ENCODE results near the gene SPATS2.

SPATS2 gene

DNA sequence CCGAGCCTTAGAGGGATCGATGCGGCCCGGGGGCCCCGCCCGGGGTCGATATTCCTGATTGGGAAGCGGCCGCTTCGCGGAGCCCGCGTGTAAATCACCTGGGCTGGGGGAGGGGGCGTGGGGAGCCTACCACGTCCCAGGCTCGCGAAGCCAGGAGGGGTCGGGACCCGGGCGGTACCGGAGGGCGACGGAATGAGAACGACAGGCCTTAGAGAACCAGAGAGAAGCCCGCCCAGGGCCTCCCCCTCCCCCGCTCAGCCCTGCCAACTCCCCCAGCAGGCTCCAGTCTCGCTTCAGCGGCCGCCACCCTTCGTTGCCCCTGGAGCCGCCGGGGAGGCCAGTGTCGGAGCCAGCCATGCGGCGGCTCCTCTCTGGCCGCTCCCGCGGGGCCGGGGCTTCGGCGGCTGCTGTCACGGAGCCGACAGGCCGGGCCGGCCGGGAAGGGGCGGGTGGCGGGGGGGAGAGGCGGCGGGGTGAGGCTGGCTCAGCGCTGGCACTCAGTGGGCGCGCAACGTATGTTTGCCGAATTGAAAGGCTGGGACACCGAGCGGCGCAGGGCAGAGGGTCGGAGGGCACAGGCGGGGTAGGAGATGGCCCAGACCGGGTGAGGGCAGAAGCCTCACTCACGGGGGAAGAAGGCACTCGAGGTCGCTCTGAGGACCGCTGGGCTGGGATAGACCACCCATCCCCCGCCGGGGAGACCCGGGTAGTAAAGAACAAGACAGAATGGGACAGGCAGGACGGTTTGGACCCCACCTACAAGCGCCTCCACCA, 22.0 kb upstream of the SPATS2 start:
- TF ChIP-seq POLR2AphosphoS5 (IDR thresholded peaks at IDR 0.05; ENCODE audit: low read depth, low read length) (no peak), FOXP2 (optimal IDR thresholded peaks at IDR 0.05; ENCODE audit: borderline replicate concordance, extremely low read depth, extremely low read length, insufficient read depth) (no peak), SIN3A (IDR thresholded peaks at IDR 0.05; ENCODE audit: borderline replicate concordance, insufficient read depth, low read length) (no peak), TAF1 (IDR thresholded peaks at IDR 0.05; ENCODE audit: borderline replicate concordance, insufficient read depth, low read length) (no peak)
- TF ChIP-seq, protein P1, sequence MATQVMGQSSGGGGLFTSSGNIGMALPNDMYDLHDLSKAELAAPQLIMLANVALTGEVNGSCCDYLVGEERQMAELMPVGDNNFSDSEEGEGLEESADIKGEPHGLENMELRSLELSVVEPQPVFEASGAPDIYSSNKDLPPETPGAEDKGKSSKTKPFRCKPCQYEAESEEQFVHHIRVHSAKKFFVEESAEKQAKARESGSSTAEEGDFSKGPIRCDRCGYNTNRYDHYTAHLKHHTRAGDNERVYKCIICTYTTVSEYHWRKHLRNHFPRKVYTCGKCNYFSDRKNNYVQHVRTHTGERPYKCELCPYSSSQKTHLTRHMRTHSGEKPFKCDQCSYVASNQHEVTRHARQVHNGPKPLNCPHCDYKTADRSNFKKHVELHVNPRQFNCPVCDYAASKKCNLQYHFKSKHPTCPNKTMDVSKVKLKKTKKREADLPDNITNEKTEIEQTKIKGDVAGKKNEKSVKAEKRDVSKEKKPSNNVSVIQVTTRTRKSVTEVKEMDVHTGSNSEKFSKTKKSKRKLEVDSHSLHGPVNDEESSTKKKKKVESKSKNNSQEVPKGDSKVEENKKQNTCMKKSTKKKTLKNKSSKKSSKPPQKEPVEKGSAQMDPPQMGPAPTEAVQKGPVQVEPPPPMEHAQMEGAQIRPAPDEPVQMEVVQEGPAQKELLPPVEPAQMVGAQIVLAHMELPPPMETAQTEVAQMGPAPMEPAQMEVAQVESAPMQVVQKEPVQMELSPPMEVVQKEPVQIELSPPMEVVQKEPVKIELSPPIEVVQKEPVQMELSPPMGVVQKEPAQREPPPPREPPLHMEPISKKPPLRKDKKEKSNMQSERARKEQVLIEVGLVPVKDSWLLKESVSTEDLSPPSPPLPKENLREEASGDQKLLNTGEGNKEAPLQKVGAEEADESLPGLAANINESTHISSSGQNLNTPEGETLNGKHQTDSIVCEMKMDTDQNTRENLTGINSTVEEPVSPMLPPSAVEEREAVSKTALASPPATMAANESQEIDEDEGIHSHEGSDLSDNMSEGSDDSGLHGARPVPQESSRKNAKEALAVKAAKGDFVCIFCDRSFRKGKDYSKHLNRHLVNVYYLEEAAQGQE (IDR thresholded peaks at IDR 0.05; ENCODE audit: insufficient read depth in 1 of 2, low read depth in 2 of 2, low read length in 2 of 2), result no peak

DNA sequence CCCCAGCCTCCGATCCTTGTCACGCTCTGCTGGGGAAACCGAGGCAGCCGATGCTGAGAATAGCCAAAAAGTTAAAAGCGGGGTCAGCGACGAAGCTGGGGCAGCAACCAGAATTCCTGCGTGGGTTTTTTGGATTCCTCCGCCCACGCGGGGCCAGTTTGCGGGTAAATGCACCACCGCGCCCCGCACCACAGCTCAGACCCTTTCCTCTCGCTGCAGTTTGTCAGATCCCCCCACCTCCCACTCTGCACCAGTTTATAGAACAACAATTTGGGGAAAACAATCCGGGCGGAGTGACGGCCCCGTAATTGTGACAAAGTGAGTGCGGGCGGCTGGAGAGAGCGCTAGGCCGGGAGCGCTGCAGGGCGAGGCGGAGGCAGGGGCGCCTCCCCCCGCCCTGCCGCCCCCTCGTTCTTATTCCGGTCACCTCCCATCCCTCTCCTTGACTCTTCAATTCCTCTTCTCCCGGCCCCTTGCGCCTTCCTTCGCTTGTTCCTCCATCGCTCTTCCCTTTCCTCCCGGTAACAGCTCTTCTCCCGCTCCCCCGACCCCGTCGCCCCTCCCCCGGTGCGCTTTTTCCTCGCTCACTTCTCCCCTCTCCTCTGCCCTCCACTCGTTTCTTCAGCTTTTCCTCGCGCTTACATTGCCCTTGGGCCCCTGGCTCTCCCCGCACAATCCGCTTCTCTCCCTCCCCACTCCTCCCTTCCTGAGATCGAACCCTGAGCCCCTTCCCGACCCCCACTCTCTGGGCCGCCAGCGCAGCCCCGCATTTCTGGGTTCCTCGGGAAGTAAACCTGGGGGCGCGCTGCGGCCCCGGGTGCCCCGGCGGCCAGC, 21.2 kb upstream of the SPATS2 start:
- TF ChIP-seq, protein P1 (IDR thresholded peaks at IDR 0.05; ENCODE audit: insufficient read depth in 1 of 2, low read depth in 2 of 2, low read length in 2 of 2), result no peak
- TF ChIP-seq POLR2AphosphoS5 (IDR thresholded peaks at IDR 0.05; ENCODE audit: low read depth, low read length) (no peak), SIN3A (IDR thresholded peaks at IDR 0.05; ENCODE audit: borderline replicate concordance, insufficient read depth, low read length) (no peak), FOXP2 (optimal IDR thresholded peaks at IDR 0.05; ENCODE audit: borderline replicate concordance, extremely low read depth, extremely low read length, insufficient read depth) (no peak), TAF1 (IDR thresholded peaks at IDR 0.05; ENCODE audit: borderline replicate concordance, insufficient read depth, low read length) (no peak)

DNA sequence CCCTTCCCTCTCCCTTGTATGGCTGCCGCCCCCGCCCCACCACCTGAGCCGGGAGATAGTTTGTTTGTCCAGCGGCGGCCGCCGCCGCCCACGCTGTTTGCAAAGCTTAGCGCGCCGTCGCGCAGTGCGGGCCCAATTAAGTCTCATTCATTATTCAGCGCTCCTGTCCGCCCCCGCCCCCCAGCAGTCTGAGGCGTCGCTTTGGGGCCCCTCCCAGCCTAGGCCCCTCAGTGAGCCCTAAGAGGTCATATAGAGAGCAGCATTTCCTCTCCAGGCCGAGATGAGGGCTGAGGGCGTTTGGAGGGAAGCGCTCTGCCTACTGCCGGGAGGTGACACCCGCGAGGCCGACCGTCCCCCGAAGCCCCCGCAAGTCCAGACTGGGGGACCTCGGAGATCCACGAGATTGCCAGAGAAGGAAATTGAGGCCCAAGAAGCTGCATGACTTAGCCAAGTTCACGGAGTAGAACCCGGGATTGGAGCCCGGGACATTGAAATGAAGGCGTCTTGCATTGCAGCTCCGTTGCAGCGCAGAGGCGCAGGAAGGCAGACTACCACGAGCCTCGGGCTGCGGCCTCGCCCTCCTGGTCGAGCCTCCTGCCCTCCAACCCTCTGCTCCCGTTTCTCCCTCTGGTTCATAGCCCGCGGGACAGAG, 20.5 kb upstream of the SPATS2 start, which contains the start of gene DNAJC22:
DNAJC22 (plus strand) TSS at position 230 of the 652 bp plus-strand sequence. CDS start 1,985 bp downstream, outside the sequence.
- TF ChIP-seq TAF1 (IDR thresholded peaks at IDR 0.05; ENCODE audit: borderline replicate concordance, insufficient read depth, low read length), result no peak

DNA sequence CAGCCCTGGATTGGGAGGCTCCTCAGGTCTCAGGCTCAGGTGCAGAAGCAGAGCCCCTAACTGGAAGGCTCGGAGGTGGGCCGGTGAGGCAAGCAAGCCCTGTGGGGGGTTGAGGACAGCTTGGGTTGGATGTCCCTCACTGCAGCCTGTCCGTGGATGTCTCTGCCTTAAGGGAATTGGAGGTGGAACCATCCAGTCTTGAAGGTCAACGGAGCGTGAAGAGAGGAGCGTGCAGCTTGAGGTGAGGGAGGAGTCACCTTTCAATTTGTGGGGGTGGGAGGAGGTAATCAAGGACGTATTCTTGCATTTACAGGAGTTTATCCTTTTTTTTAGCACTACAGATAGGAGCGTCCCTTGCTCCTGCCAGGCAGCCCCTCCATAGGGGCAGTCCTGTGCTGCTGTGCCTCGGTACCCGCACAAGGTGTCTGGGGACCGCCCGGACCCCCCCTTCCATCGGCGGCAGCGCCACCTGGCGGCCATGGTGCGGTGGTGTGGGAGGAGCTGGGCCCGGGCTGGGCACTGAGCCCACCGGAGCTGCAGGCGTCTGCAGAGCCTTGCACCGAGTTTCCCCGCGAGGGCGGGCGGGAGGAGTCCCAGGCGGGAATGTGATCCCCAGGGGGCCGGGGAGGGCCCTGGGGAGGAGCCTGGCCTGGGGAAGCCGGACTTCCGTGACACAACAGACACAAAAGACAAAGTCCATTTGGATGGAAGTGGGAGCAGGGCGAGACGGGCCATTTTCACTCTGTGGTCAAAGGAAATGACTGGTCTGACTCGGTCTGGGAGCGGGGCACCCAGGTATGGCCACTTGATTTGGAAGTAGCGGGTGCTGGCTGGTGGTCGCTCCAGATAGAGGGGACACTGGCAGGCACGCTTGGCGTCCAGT, 19.7 kb upstream of the SPATS2 start:
- TF ChIP-seq, protein P1 (IDR thresholded peaks at IDR 0.05; ENCODE audit: insufficient read depth in 1 of 2, low read depth in 2 of 2, low read length in 2 of 2), result no peak
- no peak for TF ChIP-seq FOXP2 (optimal IDR thresholded peaks at IDR 0.05; ENCODE audit: borderline replicate concordance, extremely low read depth, extremely low read length, insufficient read depth)
- no peak for TF ChIP-seq TAF1 (IDR thresholded peaks at IDR 0.05; ENCODE audit: borderline replicate concordance, insufficient read depth, low read length)
- TF ChIP-seq SIN3A (IDR thresholded peaks at IDR 0.05; ENCODE audit: borderline replicate concordance, insufficient read depth, low read length), result no peak
- no peak for TF ChIP-seq POLR2AphosphoS5 (IDR thresholded peaks at IDR 0.05; ENCODE audit: low read depth, low read length)

Data from PFSK-1 (cell line).